HepG2 (cell line): ENCODE data around the gene GRB10. TPM values are rescaled to one million over a fixed set of nuclear protein-coding genes. Genes with fewer than 3 reads are reported as not detected.

Experiments
- ATAC-seq: fragments of 200-7000 bp; cut with Tn5 transposase; 3 replicates; pipeline ENCODE4 v1.9.1; 2020; ENCODE audit warnings: mild to moderate bottlenecking, moderate library complexity
- BruUV-seq: library from RNA; stranded (reverse); fragments of 400-500 nt; replicated peaks from 2 replicates; lab custom pipeline; 2021; lab: Mats Ljungman, UMichigan
- CTCF ChIA-PET: fragments of 300-600 bp; formaldehyde crosslinking; extraction: SDS; loops from one replicate; lab custom pipeline; 2021; ENCODE audit warnings: low total read pairs, inconsistent platforms, low intra/inter-chr PET ratio; lab: Yijun Ruan, JAX
- POLR2A ChIA-PET: fragments of 350-600 bp; sonication (Branson Sonifier 250); formaldehyde crosslinking; loops from one replicate; lab custom pipeline; 2020; ENCODE audit warnings: antibody characterized with exemption, inconsistent platforms; lab: Yijun Ruan, JAX
- DNase-seq: peaks from one replicate; pipeline ENCODE4 v3.0.0-alpha.2; 2015; ENCODE audit warnings: low spot score
- FAIRE-seq: peaks from 3 replicates; lab custom pipeline; 2011; peaks lifted over from hg19 to GRCh38; lab: Jason Lieb, UNC
- H2AFZ ChIP-seq: one replicate; pipeline ENCODE4 v1.6.1; 2011; ENCODE audit warnings: low read length, inconsistent platforms
- H3K27ac ChIP-seq: fragments of 300-600 bp; 3 replicates; pipeline ENCODE4 v1.8.0; 2011; ENCODE audit warnings: mixed run types, mild to moderate bottlenecking, mixed read lengths, low read length, inconsistent platforms; ENCODE audit not compliant: insufficient read depth; ENCODE audit errors: extremely low read length
- H3K27me3 ChIP-seq, 2 experiments: fragments of 200-600 bp in 1 of 2; 2 replicates in 1 of 2; 3 replicates in 1 of 2; pipeline versions ENCODE4 v1.6.0 to v1.8.0; 2011; ENCODE audit warnings: low read length in 2 of 2, mild to moderate bottlenecking in 2 of 2, moderate library complexity in 2 of 2, inconsistent platforms in 1 of 2; ENCODE audit not compliant: insufficient read depth in 2 of 2, control insufficient read depth in 1 of 2
- H3K36me3 ChIP-seq, 2 experiments: fragments of 200-600 bp in 1 of 2; replicated peaks in 1 of 2; 2 replicates in 1 of 2; 3 replicates in 1 of 2; pipeline versions ENCODE4 v1.5.1 to v1.8.0; 2011; ENCODE audit warnings: low read length in 2 of 2, inconsistent platforms in 1 of 2; ENCODE audit not compliant: insufficient read depth in 2 of 2, control insufficient read depth in 1 of 2
- H3K4me1 ChIP-seq: 2 replicates; pipeline ENCODE4 v1.5.1; 2012; ENCODE audit warnings: low read length, inconsistent platforms; ENCODE audit not compliant: insufficient read depth
- H3K4me2 ChIP-seq: 2 replicates; pipeline ENCODE4 v1.6.0; 2011; ENCODE audit warnings: low read depth, low read length, inconsistent platforms
- H3K4me3 ChIP-seq, 3 experiments: fragments of 200-600 bp in 1 of 3; sonication (generic), shearing (Covaris generic) in 1 of 3; replicated peaks in 1 of 3; 2 replicates each; pipeline ENCODE4 v1.5.1; 2011 to 2016; ENCODE audit warnings: low read length in 3 of 3, inconsistent platforms in 2 of 3, low read depth in 2 of 3, mild to moderate bottlenecking in 2 of 3, control low read depth in 1 of 3, mixed read lengths in 1 of 3; ENCODE audit not compliant: insufficient read depth in 1 of 3
- H3K79me2 ChIP-seq: one replicate; pipeline ENCODE4 v1.6.1; 2011; ENCODE audit warnings: low read length, inconsistent platforms; ENCODE audit not compliant: insufficient read depth
- H3K9ac ChIP-seq: 2 replicates; pipeline ENCODE4 v1.6.0; 2011; ENCODE audit warnings: mild to moderate bottlenecking, low read depth, low read length, inconsistent platforms; ENCODE audit not compliant: insufficient read depth
- H3K9me3 ChIP-seq: 2 replicates; pipeline ENCODE4 v1.5.1; 2012; ENCODE audit warnings: mild to moderate bottlenecking, low read length
- H4K20me1 ChIP-seq: 2 replicates; pipeline ENCODE4 v1.6.0; 2011; ENCODE audit warnings: inconsistent platforms, mild to moderate bottlenecking, low read length, moderate library complexity; ENCODE audit not compliant: insufficient read depth
- ARHGAP35 ChIP-seq: sonication (generic); formaldehyde crosslinking; IDR thresholded peaks from 2 replicates; pipeline ENCODE4 v1.9.0; 2022; ENCODE audit warnings: mild to moderate bottlenecking, inconsistent platforms, moderate library complexity, missing genetic modification reagents, borderline replicate concordance
- CENPBD1 ChIP-seq: sonication (generic); formaldehyde crosslinking; IDR thresholded peaks from 2 replicates; pipeline ENCODE4 v1.8.0; 2022; ENCODE audit warnings: missing genetic modification reagents, low read depth, mild to moderate bottlenecking, borderline replicate concordance
- CREM ChIP-seq, 2 experiments: sonication (generic) in 1 of 2; formaldehyde crosslinking in 1 of 2; IDR thresholded peaks; 2 replicates each; pipeline versions ENCODE4 v1.4.0 to v1.6.1; 2016 to 2020; ENCODE audit warnings: antibody characterized with exemption in 1 of 2, mild to moderate bottlenecking in 1 of 2, missing genetic modification reagents in 1 of 2
- ELF4 ChIP-seq: sonication (generic); formaldehyde crosslinking; IDR thresholded peaks from 2 replicates; pipeline ENCODE4 v1.5.0; 2020; ENCODE audit warnings: missing genetic modification reagents, mild to moderate bottlenecking, moderate library complexity, borderline replicate concordance
- FOXP4 ChIP-seq: sonication (generic); formaldehyde crosslinking; IDR thresholded peaks from 2 replicates; pipeline ENCODE4 v1.4.0; 2020; ENCODE audit warnings: missing genetic modification reagents
- GMEB1 ChIP-seq: sonication (generic); formaldehyde crosslinking; IDR thresholded peaks from 2 replicates; pipeline ENCODE4 v1.5.1; 2020; ENCODE audit warnings: missing genetic modification reagents, mild to moderate bottlenecking, borderline replicate concordance
- MYC ChIP-seq: sonication (generic); formaldehyde crosslinking; IDR thresholded peaks from 2 replicates; pipeline ENCODE4 v1.9.0; 2021; ENCODE audit warnings: missing genetic modification reagents, borderline replicate concordance
- POLR2G ChIP-seq: fragments of 200-400 bp; formaldehyde crosslinking; IDR thresholded peaks from 2 replicates; pipeline ENCODE4 v1.6.1; 2018; ENCODE audit warnings: mild to moderate bottlenecking, low read depth, low read length, moderate library complexity
- RNF219 ChIP-seq: sonication (generic); formaldehyde crosslinking; IDR thresholded peaks from 2 replicates; pipeline ENCODE4 v1.5.0; 2020; ENCODE audit warnings: mild to moderate bottlenecking, missing genetic modification reagents
- SALL2 ChIP-seq: sonication (generic); formaldehyde crosslinking; IDR thresholded peaks from 2 replicates; pipeline ENCODE4 v1.8.1; 2023; ENCODE audit warnings: mild to moderate bottlenecking, missing genetic modification reagents, inconsistent platforms
- SCMH1 ChIP-seq: sonication (generic); formaldehyde crosslinking; IDR thresholded peaks from 2 replicates; pipeline ENCODE4 v1.9.0; 2021; ENCODE audit warnings: missing genetic modification reagents, mild to moderate bottlenecking, borderline replicate concordance
- SMAD3 ChIP-seq: sonication (generic); formaldehyde crosslinking; IDR thresholded peaks from 2 replicates; pipeline ENCODE4 v1.4.0; 2020; ENCODE audit warnings: missing genetic modification reagents
- ZMAT5 ChIP-seq: sonication (generic); formaldehyde crosslinking; IDR thresholded peaks from 2 replicates; pipeline ENCODE4 v1.5.0; 2020; ENCODE audit warnings: mild to moderate bottlenecking, low read depth, missing genetic modification reagents, borderline replicate concordance
- ZNF564 ChIP-seq: sonication (generic); formaldehyde crosslinking; IDR thresholded peaks from 2 replicates; pipeline ENCODE4 v1.8.1; 2023; ENCODE audit warnings: mild to moderate bottlenecking, missing genetic modification reagents
- ZNF724P ChIP-seq: sonication (generic); formaldehyde crosslinking; IDR thresholded peaks from 2 replicates; pipeline ENCODE4 v1.8.0; 2022; ENCODE audit warnings: missing genetic modification reagents, borderline replicate concordance
- ZNF737 ChIP-seq: sonication (generic); formaldehyde crosslinking; IDR thresholded peaks from 2 replicates; pipeline ENCODE4 v1.5.0; 2020; ENCODE audit warnings: missing genetic modification reagents, mild to moderate bottlenecking, borderline replicate concordance
- ZNF776 ChIP-seq: sonication (generic); formaldehyde crosslinking; IDR thresholded peaks from 2 replicates; pipeline ENCODE4 v1.4.0; 2020; ENCODE audit warnings: mild to moderate bottlenecking, missing genetic modification reagents
- WGBS: methylation state at CpG from one replicate; pipeline ENCODE4 v1.1.6; 2017; ENCODE audit warnings: low lambda C conversion rate; 5-methylcytosine and 5-hydroxymethylcytosine counted together
- in situ Hi-C: cut with HindIII; loops from 2 replicates; pipeline ENCODE4 v1.10.0; 2017; ENCODE audit warnings: low pct_unique_long_range_greater_than_20kb; ENCODE audit not compliant: extremely low pct_ligation_motif_present
- intact Hi-C: fragments of 100-400 bp; cut with micrococcal nuclease; formaldehyde crosslinking; loops from one replicate; pipeline ENCODE4 v1.10.0; 2022; ENCODE audit not compliant: unreplicated experiment
- polyA plus RNA-seq, 8 experiments: library from polyadenylated mRNA; depleted of rRNA in 3 of 8; stranded (reverse) in 7 of 8; unstranded in 1 of 8; fragments of >200 nt; fragmentation: Illumina TruSeq in 4 of 8; extraction: Trizol in 4 of 8; gene quantifications; 2 replicates each; pipeline versions ENCODE4 v1.2.1 to v1.2.3, GENCODE V29; 2011 to 2016; ENCODE audit warnings: low read depth in 4 of 8, missing spikeins in 1 of 8, mixed read lengths in 1 of 8; ENCODE audit not compliant: insufficient read depth in 1 of 8
- total RNA-seq, 5 experiments: library from RNA; depleted of rRNA; stranded (reverse); fragments of >200 nt; fragmentation: Illumina TruSeq; extraction: Trizol; gene quantifications; 2 replicates each; pipeline ENCODE4 v1.2.3, GENCODE V29; 2016; ENCODE audit warnings: low read depth in 1 of 5

GRB10 gene
- total and polyA plus RNA-seq, 2 of the 13 experiments (the other 11 are each of a cell fraction or from before 2014, with no cell fraction given), result 4.0 to 6.8 TPM

- Histone ChIP-seq H4K20me1 (no peaks in the 10 kb centered on the region), H3K27me3 (no peaks in the 10 kb centered on the region), H3K9me3 (no peaks in the 10 kb centered on the region), H2AFZ (no peak overlapping the region), H3K9ac (no peak overlapping the region), H3K27ac (no peak overlapping the region), H3K4me3 (no peak overlapping the region), H3K4me2 (no peak overlapping the region), H3K4me1 (peaks cover 29% of the 10 kb centered on the region), H3K79me2 (no peaks in the 10 kb centered on the region), H3K36me3 (no peaks in the 10 kb centered on the region)
- BruUV-seq, result no TSS peak
- ChIA-PET CTCF (no interaction called here), POLR2A (no interaction called here)
- ATAC-seq, result no peak
- no peak for FAIRE-seq
- in situ Hi-C loops (no loop called here), intact Hi-C loops (no loop called here)
- WGBS, result 79% methylated on average over 9 of the region's 10 CpGs
- no peak for DNase-seq
- TF ChIP-seq ARHGAP35 (CRISPR knock-in tag) (no peak), ZNF724P (CRISPR knock-in tag) (no peak), CREM (IDR thresholded peaks at IDR 0.05) (no peak), CREM (CRISPR knock-in tag; IDR thresholded peaks at IDR 0.05) (no peak), ELF4 (CRISPR knock-in tag) (no peak), FOXP4 (no peak), SMAD3 (CRISPR knock-in tag) (no peak), GMEB1 (CRISPR knock-in tag) (no peak), MYC (no peak), ZMAT5 (CRISPR knock-in tag) (no peak), RNF219 (CRISPR knock-in tag) (no peak), ZNF737 (CRISPR knock-in tag) (no peak), POLR2G (no peak), ZNF564 (CRISPR knock-in tag) (no peak), SCMH1 (CRISPR knock-in tag) (no peak), CENPBD1 (CRISPR knock-in tag) (no peak), SALL2 (no peak), ZNF776 (CRISPR knock-in tag) (no peak)
Measured at GRCh38 chr7:50721661-50722259, 60.9 kb downstream of the GRB10 start.
